ENCODE measurements around the gene CALML6. TPM values are rescaled to one million over a fixed set of nuclear protein-coding genes. Genes with fewer than 3 reads are reported as not detected.

Gene CALML6
- total RNA-seq, 1 donor from 2014 or later: not detected

DNA sequence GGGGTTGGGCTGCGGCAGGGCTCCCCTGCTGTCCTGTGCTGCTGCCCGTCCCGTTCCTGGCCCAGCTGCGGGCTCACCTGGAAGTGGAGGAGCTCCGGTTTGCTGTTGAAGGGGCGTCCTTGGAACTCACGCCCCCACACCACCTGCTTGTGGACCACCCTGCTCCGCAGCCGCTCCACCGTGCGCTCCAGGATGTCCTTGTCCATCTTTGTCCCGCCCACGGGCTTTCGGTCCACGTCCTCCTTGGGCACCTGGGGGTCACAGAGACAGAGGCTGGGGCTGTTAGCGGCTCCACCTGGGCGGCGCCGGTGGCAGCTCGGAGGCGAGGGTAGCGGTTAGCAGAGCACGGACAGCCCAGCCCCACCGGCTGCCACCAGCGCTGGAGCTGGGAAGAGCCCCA lies 49.8 kb downstream of the CALML6 start:
- no peak for DNase-seq (ENCODE audit: low read depth, low spot score)

DNA sequence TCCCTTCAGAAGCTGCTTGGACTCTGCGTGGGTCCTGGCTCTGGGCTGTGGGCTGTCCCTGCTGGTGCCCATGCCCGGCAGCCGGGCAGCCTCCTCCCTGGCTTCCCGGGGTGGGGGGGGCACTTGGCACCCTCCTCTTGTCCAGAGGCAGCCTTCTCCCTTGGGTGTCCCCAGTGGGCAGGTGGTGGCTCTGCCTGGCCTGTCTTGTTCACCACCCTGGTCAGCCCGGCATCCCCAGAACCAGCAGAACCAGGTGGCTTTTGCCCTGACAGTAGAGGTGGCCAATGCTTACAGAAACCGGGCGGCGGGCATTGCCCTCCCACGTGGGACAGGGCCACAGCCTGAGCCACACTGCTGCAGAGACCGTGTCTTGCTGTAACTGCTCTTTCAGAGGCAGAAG lies 50.5 kb downstream of the CALML6 start:
- no peak for DNase-seq (ENCODE audit: low read depth, low spot score)

DNA sequence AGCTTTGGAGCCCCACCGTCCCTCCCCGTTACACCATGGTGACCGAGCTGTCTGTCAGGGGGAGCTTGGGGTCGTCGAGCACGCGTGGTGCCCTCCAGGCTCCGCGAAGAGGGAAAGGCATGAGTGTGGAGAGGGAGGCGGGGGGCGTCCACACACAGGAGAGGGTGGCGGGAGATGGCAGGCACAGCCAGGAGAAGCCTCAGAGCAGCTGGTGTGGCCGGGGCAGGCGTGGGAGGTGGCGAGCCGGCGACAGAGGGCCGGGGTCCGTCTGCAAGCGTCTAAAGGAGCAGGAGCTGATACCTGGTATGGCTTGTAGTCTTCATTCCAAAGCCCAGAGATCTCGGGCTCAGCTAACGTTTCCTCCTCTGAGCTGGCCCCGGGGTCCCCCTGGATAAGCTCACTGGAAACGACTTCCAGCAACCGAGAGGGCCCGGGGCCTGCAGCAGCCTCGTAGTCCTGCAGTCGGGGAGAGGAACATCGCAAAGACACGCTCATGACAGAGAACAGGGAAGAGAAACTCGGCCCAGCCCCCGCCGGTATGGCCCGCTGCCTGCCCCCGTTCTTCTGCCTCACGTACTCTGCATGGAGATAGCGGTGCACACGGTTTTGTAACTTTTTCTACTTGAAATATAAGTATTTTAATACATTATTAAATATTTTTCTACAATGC lies 51.1 kb downstream of the CALML6 start:
- no peak for DNase-seq (ENCODE audit: low read depth, low spot score)

Other genes starting within 250 kb of the CALML6 start
- 20.6 and 21.8 TPM in 2 replicates for gene SLC35E2B, start 222.5 kb upstream of the CALML6 start, total RNA-seq
- 8.1 and 15.9 TPM in 2 replicates for gene CDK11A, start 190.9 kb upstream of the CALML6 start, total RNA-seq
- gene NADK, start 136.8 kb upstream of the CALML6 start, total RNA-seq: 47.3 and 56.7 TPM in 2 replicates
- gene GNB1, start 24.2 kb upstream of the CALML6 start, total RNA-seq: 99.8 and 110 TPM in 2 replicates
- gene TMEM52, start 4.0 kb downstream of the CALML6 start, total RNA-seq: 0.26 and 0.42 TPM in 2 replicates
- gene CFAP74, start 88.5 kb downstream of the CALML6 start, total RNA-seq: not detected in 2 replicates
- not detected in 2 replicates for gene GABRD, start 104.1 kb downstream of the CALML6 start, total RNA-seq
- gene PRKCZ, start 135.2 kb downstream of the CALML6 start, total RNA-seq: 0.59 and 1.8 TPM in 2 replicates

Data from pulmonary artery endothelial cell (primary cell).